SK-N-SH (cell line): ENCODE results near the gene GATD1. TPM values are rescaled to one million over a fixed set of nuclear protein-coding genes. Genes with fewer than 3 reads are reported as not detected.
A peak's percentile ranks its signal among the peaks of the same experiment; 100 is the strongest.

Experiments used
- CTCF ChIA-PET: fragments of 300-600, 350-600 bp; formaldehyde crosslinking; extraction: SDS; loops from one replicate; lab custom pipeline; 2021; lab: Yijun Ruan, JAX
- POLR2A ChIA-PET: fragments of 350-600 bp; sonication (Branson Sonifier 250); formaldehyde crosslinking; extraction: SDS; loops from one replicate; lab custom pipeline; 2020; ENCODE audit warnings: antibody characterized with exemption, inconsistent platforms; lab: Yijun Ruan, JAX
- DNase-seq: peaks from one replicate; pipeline ENCODE4 v3.0.0; 2012
- H2AFZ ChIP-seq: fragments of 200-600 bp; sonication (generic); 2 replicates; pipeline ENCODE4 v1.8.1; 2016; ENCODE audit warnings: antibody characterized with exemption, mild to moderate bottlenecking, low read depth
- H3F3A ChIP-seq: fragments of 200-600 bp; sonication (generic); replicated peaks from 2 replicates; pipeline ENCODE3; 2016; ENCODE audit warnings: antibody characterized with exemption, mild to moderate bottlenecking; ENCODE audit not compliant: insufficient read depth
- H3K27ac ChIP-seq, 2 experiments: fragments of 200-500 bp in 1 of 2; fragments of 200-600 bp in 1 of 2; sonication (Bioruptor generic) in 1 of 2; sonication (generic), shearing (Covaris generic) in 1 of 2; 2 replicates each; pipeline versions ENCODE4 v1.5.1 to v1.6.1; 2014 to 2016; ENCODE audit warnings: low read depth in 2 of 2, inconsistent platforms in 1 of 2, low read length in 1 of 2, mild to moderate bottlenecking in 1 of 2, mixed read lengths in 1 of 2
- H3K27me3 ChIP-seq: fragments of 200-600 bp; sonication (generic), shearing (Covaris generic); 2 replicates; pipeline ENCODE4 v1.6.1; 2016; ENCODE audit warnings: mixed run types; ENCODE audit not compliant: insufficient read depth
- H3K36me3 ChIP-seq, 2 experiments: fragments of 200-500 bp in 1 of 2; fragments of 200-600 bp in 1 of 2; sonication (Bioruptor generic) in 1 of 2; sonication (generic) in 1 of 2; replicated peaks in 1 of 2; 2 replicates each; pipeline versions ENCODE3 to v1.5.1; 2014 to 2016; ENCODE audit warnings: low read length in 1 of 2, mild to moderate bottlenecking in 1 of 2; ENCODE audit not compliant: insufficient read depth in 2 of 2, control insufficient read depth in 1 of 2
- H3K4me1 ChIP-seq, 2 experiments: fragments of 200-500 bp in 1 of 2; fragments of 200-600 bp in 1 of 2; sonication (Bioruptor generic) in 1 of 2; sonication (generic), shearing (Covaris generic) in 1 of 2; 2 replicates each; pipeline versions ENCODE4 v1.5.1 to v1.6.1; 2014 to 2016; ENCODE audit warnings: low read depth in 1 of 2, low read length in 1 of 2, mixed run types in 1 of 2; ENCODE audit not compliant: insufficient read depth in 2 of 2, control insufficient read depth in 1 of 2
- H3K4me2 ChIP-seq: fragments of 200-600 bp; sonication (generic), shearing (Covaris generic); 2 replicates; pipeline ENCODE4 v1.6.1; 2017; ENCODE audit warnings: mixed run types
- H3K4me3 ChIP-seq, 2 experiments: fragments of 200-500 bp in 1 of 2; fragments of 200-600 bp in 1 of 2; sonication (Bioruptor generic) in 1 of 2; sonication (generic), shearing (Covaris generic) in 1 of 2; 2 replicates each; pipeline versions ENCODE4 v1.5.1 to v1.8.1; 2014 to 2016; ENCODE audit warnings: low read depth in 2 of 2, inconsistent platforms in 1 of 2, low read length in 1 of 2, mild to moderate bottlenecking in 1 of 2, mixed read lengths in 1 of 2, moderate library complexity in 1 of 2
- H3K79me2 ChIP-seq: fragments of 200-600 bp; sonication (generic); 2 replicates; pipeline ENCODE4 v1.8.1; 2017; ENCODE audit warnings: mild to moderate bottlenecking; ENCODE audit not compliant: insufficient read depth
- H3K9ac ChIP-seq: fragments of 200-600 bp; sonication (generic); 2 replicates; pipeline ENCODE4 v1.6.1; 2017; ENCODE audit warnings: mixed run types
- H3K9me2 ChIP-seq: fragments of 200-600 bp; sonication (generic); 2 replicates; pipeline ENCODE4 v1.6.1; 2017; ENCODE audit warnings: mixed run types
- H3K9me3 ChIP-seq: fragments of 200-600 bp; sonication (generic); 2 replicates; pipeline ENCODE4 v1.6.1; 2017; ENCODE audit warnings: mixed run types, mild to moderate bottlenecking, moderate library complexity
- H4K20me1 ChIP-seq: fragments of 200-600 bp; sonication (generic); 2 replicates; pipeline ENCODE4 v1.6.1; 2017; ENCODE audit warnings: mild to moderate bottlenecking, mixed run types; ENCODE audit not compliant: insufficient read depth
- ELF1 ChIP-seq: IDR thresholded peaks from 2 replicates; pipeline ENCODE4 v1.4.0; 2012
- EZH2phosphoT487 ChIP-seq: fragments of 200-600 bp; sonication (generic); IDR thresholded peaks from 2 replicates; pipeline ENCODE4 v1.6.1; 2017; ENCODE audit warnings: low read depth, mixed run types, mild to moderate bottlenecking, antibody characterized with exemption, moderate library complexity, borderline replicate concordance
- FOXJ3 ChIP-seq: sonication (generic); formaldehyde crosslinking; IDR thresholded peaks from 2 replicates; pipeline ENCODE4 v1.5.1; 2020; ENCODE audit warnings: mild to moderate bottlenecking, missing genetic modification reagents
- FOXM1 ChIP-seq: IDR thresholded peaks from 2 replicates; pipeline ENCODE4 v1.4.0; 2012; ENCODE audit warnings: low read depth, mild to moderate bottlenecking
- GABPA ChIP-seq: IDR thresholded peaks from 2 replicates; pipeline ENCODE4 v1.4.0; 2012; ENCODE audit warnings: low read depth, mild to moderate bottlenecking
- GATA2 ChIP-seq: sonication (generic); formaldehyde crosslinking; IDR thresholded peaks from 2 replicates; pipeline ENCODE4 v1.5.0; 2020; ENCODE audit warnings: mild to moderate bottlenecking, missing genetic modification reagents
- JUND ChIP-seq: IDR thresholded peaks from 2 replicates; pipeline ENCODE4 v1.4.0; 2012
- MEF2A ChIP-seq: IDR thresholded peaks from 2 replicates; pipeline ENCODE4 v1.4.0; 2012; ENCODE audit warnings: low read depth, borderline replicate concordance
- MXI1 ChIP-seq: IDR thresholded peaks from 2 replicates; pipeline ENCODE4 v1.6.1; 2012; ENCODE audit warnings: mild to moderate bottlenecking, low read depth, low read length, improper control_type of control experiment
- NRF1 ChIP-seq: IDR thresholded peaks from 2 replicates; pipeline ENCODE4 v1.6.1; 2012; ENCODE audit warnings: low read depth, mild to moderate bottlenecking, low read length
- POLR2AphosphoS5 ChIP-seq: IDR thresholded peaks from 2 replicates; pipeline ENCODE4 v1.6.1; 2012; ENCODE audit warnings: low read depth, low read length
- RAD21 ChIP-seq: IDR thresholded peaks from 2 replicates; pipeline ENCODE4 v1.6.1; 2012; ENCODE audit warnings: mild to moderate bottlenecking, low read length
- REST ChIP-seq: IDR thresholded peaks from 2 replicates; pipeline ENCODE4 v1.6.1; 2012; ENCODE audit warnings: mild to moderate bottlenecking, low read depth, low read length, moderate library complexity
- RXRA ChIP-seq: IDR thresholded peaks from 2 replicates; pipeline ENCODE4 v1.4.0; 2012; ENCODE audit warnings: low read depth, mild to moderate bottlenecking, borderline replicate concordance
- SIN3A ChIP-seq: IDR thresholded peaks from 2 replicates; pipeline ENCODE4 v1.6.1; 2012; ENCODE audit warnings: low read depth, mild to moderate bottlenecking, low read length, moderate library complexity, borderline replicate concordance
- SMC3 ChIP-seq: IDR thresholded peaks from 2 replicates; pipeline ENCODE4 v1.6.1; 2012; ENCODE audit warnings: low read depth, low read length, improper control_type of control experiment
- TAF1 ChIP-seq: IDR thresholded peaks from 2 replicates; pipeline ENCODE4 v1.6.1; 2012; ENCODE audit warnings: low read depth, mild to moderate bottlenecking, low read length, moderate library complexity, borderline replicate concordance
- YY1 ChIP-seq: IDR thresholded peaks from 2 replicates; pipeline ENCODE4 v1.4.0; 2012; ENCODE audit warnings: low read depth, mild to moderate bottlenecking
- ZBTB33 ChIP-seq: IDR thresholded peaks from 2 replicates; pipeline ENCODE4 v1.4.0; 2012; ENCODE audit warnings: low read depth, borderline replicate concordance
- WGBS: methylation state at CpG from one replicate; pipeline ENCODE4 v1.1.6; 2017; ENCODE audit warnings: low lambda C conversion rate; 5-methylcytosine and 5-hydroxymethylcytosine counted together
- polyA plus RNA-seq, 3 experiments: library from polyadenylated mRNA; depleted of rRNA; stranded (reverse); fragments of >200 nt; gene quantifications; 2 replicates each; pipeline ENCODE4 v1.2.3, GENCODE V29; 2012
- TF ChIP-seq, protein P1 (sequence below): fragments of 200-600 bp; sonication (generic); IDR thresholded peaks from 2 replicates; pipeline ENCODE4 v1.6.1; 2017; ENCODE audit warnings: antibody characterized with exemption, mild to moderate bottlenecking, moderate library complexity
- TF ChIP-seq, protein P2 (sequence below): fragments of 150-350 bp; IDR thresholded peaks from 2 replicates; pipeline ENCODE4 v1.6.1; 2017; ENCODE audit warnings: antibody characterized with exemption, low read length, low read depth, borderline replicate concordance
- TF ChIP-seq, protein P3 (sequence below): IDR thresholded peaks from 2 replicates; pipeline ENCODE4 v1.4.0; 2012; ENCODE audit warnings: low read depth

Gene GATD1
- polyA plus RNA-seq, 1 of the 3 experiments (the other 2 are of a cell fraction), result 86.2 TPM

- POLR2A ChIA-PET, result interaction anchor here (0.7 to 2.7 kb wide), 15 partner anchors 9 to 124 kb away, joined by 3 to 34 read pairs (median 6); partner anchors contain the start of genes CD151, CEND1, CRACR2B and DEAF1
- TF ChIP-seq GATA2 (CRISPR knock-in tag) (no peak), MXI1 (peak; percentile 71), YY1 (no peak), MEF2A (no peak), ELF1 (no peak), EZH2phosphoT487 (no peak), ZBTB33 (peak; percentile 54; the same call in 1 of the 2 replicates), FOXM1 (no peak), SMC3 (no peak), SIN3A (peak; percentile 59; the same call in 1 of the 2 replicates), TAF1 (peak; percentile 76; the same call in 1 of the 2 replicates), FOXJ3 (CRISPR knock-in tag) (no peak), REST (no peak), GABPA (no peak), RXRA (no peak), RAD21 (no peak), NRF1 (no peak), POLR2AphosphoS5 (peak; percentile 96), JUND (no peak)
- TF ChIP-seq, protein P1, sequence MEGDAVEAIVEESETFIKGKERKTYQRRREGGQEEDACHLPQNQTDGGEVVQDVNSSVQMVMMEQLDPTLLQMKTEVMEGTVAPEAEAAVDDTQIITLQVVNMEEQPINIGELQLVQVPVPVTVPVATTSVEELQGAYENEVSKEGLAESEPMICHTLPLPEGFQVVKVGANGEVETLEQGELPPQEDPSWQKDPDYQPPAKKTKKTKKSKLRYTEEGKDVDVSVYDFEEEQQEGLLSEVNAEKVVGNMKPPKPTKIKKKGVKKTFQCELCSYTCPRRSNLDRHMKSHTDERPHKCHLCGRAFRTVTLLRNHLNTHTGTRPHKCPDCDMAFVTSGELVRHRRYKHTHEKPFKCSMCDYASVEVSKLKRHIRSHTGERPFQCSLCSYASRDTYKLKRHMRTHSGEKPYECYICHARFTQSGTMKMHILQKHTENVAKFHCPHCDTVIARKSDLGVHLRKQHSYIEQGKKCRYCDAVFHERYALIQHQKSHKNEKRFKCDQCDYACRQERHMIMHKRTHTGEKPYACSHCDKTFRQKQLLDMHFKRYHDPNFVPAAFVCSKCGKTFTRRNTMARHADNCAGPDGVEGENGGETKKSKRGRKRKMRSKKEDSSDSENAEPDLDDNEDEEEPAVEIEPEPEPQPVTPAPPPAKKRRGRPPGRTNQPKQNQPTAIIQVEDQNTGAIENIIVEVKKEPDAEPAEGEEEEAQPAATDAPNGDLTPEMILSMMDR, result 0 out of 2 replicates have a peak, but pooled peaks have one; percentile 8
- TF ChIP-seq, protein P2, sequence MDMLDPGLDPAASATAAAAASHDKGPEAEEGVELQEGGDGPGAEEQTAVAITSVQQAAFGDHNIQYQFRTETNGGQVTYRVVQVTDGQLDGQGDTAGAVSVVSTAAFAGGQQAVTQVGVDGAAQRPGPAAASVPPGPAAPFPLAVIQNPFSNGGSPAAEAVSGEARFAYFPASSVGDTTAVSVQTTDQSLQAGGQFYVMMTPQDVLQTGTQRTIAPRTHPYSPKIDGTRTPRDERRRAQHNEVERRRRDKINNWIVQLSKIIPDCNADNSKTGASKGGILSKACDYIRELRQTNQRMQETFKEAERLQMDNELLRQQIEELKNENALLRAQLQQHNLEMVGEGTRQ, result no peak
- TF ChIP-seq, protein P3, sequence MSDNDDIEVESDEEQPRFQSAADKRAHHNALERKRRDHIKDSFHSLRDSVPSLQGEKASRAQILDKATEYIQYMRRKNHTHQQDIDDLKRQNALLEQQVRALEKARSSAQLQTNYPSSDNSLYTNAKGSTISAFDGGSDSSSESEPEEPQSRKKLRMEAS, result no peak
Measured at GRCh38 chr11:819129-819931, 42.0 kb upstream of the GATD1 start.

More at GRCh38 chr11:819129-819931, 42.0 kb upstream of the GATD1 start:
- DNase-seq, result peak; percentile 98
- no peaks in the 10 kb centered on the region for H3K27me3 ChIP-seq
- no peaks in the 10 kb centered on the region for H3K9me2 ChIP-seq
- peaks cover 14 to 26% of the 10 kb centered on the region in 2 experiments; a peak in 3 of 4 replicates for H3K4me1 ChIP-seq
- H3K9ac ChIP-seq, result peak overlapping the region; percentile 83
- peak overlapping the region; percentile 71 to 79 for H3K4me3 ChIP-seq
- peaks cover 3 to 8% of the 10 kb centered on the region in 2 experiments for H3K36me3 ChIP-seq
- WGBS, result 2% methylated on average over 19 of the region's 96 CpGs
- peak overlapping the region; percentile 98 for H3K4me2 ChIP-seq
- peak overlapping the region; percentile 73 to 75 for H3K27ac ChIP-seq
- peaks cover 28% of the 10 kb centered on the region for H4K20me1 ChIP-seq
- H2AFZ ChIP-seq, result peak overlapping the region; percentile 82; the same call in 1 of the 2 replicates
- H3F3A ChIP-seq, result peaks cover 16% of the 10 kb centered on the region
- H3K9me3 ChIP-seq, result no peaks in the 10 kb centered on the region
- CTCF ChIA-PET, result interaction anchor here (0.8 to 1.7 kb wide), 10 partner anchors 9 to 124 kb away, joined by 3 to 9 read pairs (median 4); partner anchors contain the start of genes CD151, CRACR2B, DEAF1 and RPLP2
- H3K79me2 ChIP-seq, result peaks cover 26% of the 10 kb centered on the region
